MM.1S (cell line): ENCODE data around the gene ADGRD1.

Source experiments
- CTCF ChIP-seq: fragments of 300-600 bp; sonication (generic); IDR thresholded peaks from 2 replicates; pipeline ENCODE4 v1.5.1; 2016; ENCODE audit warnings: antibody characterized with exemption, low read length, mixed read lengths
- EZH2phosphoT487 ChIP-seq: fragments of 300-600 bp; sonication (generic); IDR thresholded peaks from 2 replicates; pipeline ENCODE4 v1.6.1; 2018; ENCODE audit warnings: antibody characterized with exemption, low read length

- TF ChIP-seq CTCF (no peak), EZH2phosphoT487 (no peak)
Observed at GRCh38 chr12:131025939-131026702, 72.4 kb downstream of the ADGRD1 start.
